GM19372 (cell line): Measurements from ENCODE around the gene E4F1.
"Not testable (repeated sequence)": the region's sequence is repeated elsewhere in the genome, so short reads cannot be mapped to it uniquely, and the experiment has no call there.

Experiments
- ATAC-seq: cut with Tn5 transposase; IDR thresholded peaks from one replicate; pipeline ENCODE4 v1.9.1; 2021; ENCODE audit warnings: mild to moderate bottlenecking, low read depth, moderate library complexity; ENCODE audit not compliant: unreplicated experiment

Gene E4F1

DNA sequence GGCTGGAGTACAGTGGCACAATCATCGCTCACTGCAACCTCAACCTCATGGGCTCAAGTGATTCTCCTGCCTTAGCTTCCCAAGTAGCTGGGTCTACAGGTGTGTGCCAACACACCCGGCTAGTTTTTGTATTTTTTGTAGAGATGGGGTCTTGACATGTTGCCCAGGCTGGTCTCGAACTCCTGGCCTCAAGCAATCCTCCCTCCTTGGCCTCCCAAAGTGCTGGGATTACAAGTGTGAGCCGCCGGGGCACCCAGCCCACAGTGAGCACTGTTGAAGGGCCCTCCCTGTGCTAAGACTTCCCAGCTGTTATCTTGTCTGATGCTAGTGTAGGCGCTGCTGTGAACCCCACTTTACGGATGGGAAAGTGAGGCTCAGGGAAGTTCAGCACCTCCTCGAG, 35.0 kb upstream of the E4F1 start:
- no peak for ATAC-seq

DNA sequence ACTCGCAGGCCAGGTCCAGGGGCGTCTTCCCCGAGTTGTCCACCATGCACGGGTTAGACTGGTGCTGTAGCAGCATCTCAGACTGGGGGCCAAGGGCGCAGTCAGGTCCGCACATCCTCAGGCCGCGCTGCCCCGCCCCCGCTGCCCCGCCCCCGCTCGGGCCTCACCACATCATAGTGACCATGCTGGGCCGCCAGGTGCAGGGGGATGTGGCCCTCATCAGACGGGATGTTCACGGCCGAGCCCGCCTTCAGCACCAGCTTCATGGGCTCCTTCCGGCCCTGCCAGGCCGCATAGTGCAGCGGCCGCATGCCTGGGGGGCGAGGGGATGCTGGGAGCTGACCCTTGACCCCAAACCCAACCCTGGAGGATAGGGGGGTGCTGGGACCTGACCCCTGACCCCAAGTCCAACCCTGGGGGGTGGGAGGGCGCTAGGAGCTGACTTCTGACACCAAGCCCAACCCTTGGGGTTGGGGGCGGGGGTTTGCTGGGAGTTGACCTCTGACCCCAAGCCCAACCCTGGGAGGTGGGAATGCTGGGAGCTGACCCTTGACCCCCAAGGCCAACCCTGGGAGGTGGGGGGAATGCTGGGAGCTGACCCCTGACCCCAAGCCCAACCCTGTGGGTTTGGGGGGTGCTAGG, 34.0 kb upstream of the E4F1 start:
- no peak for ATAC-seq

DNA sequence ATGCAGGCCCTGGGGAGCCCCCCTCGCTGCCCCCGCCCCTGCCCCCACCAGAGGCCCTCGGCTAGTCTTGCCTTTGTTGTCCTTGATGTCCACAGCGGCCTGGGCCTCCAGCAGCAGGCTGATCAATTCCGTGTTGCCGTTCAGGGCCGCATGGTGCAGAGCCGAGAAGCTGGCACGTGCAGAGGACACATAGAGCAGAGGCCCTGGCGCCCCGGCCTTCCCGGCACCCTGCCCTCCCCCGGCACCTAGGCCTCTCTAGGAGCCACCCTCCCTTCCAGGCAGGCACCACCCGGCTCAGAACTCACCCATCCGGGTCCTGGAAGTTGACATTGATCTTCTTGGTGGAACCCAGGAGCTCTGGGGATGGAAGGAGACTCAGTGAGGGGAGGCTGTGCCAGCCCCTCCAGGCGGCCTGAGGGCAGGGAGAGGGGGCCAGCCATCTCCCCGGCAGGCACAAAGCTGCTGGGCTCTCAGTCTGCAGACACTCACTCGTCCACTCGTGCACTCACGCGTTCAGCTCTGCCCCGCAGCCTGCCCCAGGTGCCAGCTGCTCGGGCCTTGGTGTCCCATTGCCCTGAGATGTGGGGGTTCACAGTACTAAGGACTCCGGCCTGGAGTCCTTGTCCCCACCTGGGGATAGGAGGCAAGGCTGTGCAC, 33.3 kb upstream of the E4F1 start:
- no peak for ATAC-seq

DNA sequence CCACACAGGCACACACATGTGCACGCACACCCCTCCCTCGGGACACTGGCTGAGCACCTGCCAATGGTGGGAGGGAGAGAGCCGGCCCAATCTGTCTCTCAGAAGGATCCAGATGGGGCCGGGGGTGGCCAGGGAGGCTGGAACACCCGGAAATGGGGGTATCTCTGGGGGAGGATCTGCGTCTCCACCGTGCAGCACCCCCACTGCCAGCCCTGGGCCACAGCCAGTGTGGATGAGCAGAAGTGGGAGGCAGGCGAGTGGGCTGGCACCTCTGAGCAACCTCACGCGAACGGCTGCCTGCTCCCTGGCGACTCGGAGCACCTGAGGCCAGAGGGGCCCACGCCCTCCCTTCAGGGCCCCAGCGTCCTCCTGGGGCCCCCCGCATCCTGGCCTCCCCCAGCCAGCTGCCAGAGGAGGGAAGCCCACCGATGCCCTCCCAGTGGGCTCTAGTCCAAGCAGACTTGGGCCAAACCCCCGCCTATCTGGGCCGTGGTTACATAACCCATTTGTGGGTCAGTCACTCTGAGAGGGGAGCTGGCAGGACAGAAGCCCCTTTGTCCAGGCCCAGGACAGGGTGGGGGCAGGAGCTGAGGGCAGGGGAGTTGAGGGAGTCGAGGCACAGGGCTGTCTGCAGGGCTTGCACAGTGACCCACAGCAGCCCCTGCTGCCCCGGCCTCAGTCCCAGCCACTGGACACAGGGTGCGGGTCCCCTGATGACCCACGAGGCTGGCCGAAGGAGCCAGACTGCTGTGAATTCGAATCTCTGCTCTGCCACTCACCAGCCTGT, 32.5 kb upstream of the E4F1 start:
- ATAC-seq, result no peak

DNA sequence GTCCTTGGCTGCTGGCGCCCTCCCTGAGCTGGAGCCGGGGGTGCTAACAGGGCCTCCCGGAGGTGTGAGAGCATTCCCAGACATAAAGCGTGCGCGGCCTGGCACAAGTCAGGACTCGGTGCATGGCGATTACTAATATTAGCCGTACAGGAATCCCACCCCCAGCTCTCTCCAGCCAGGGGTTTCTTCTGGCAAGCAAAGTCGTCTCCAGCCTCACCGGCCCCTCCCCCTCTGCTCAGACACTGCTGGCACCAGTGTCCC, 32.0 kb upstream of the E4F1 start:
- no peak for ATAC-seq

DNA sequence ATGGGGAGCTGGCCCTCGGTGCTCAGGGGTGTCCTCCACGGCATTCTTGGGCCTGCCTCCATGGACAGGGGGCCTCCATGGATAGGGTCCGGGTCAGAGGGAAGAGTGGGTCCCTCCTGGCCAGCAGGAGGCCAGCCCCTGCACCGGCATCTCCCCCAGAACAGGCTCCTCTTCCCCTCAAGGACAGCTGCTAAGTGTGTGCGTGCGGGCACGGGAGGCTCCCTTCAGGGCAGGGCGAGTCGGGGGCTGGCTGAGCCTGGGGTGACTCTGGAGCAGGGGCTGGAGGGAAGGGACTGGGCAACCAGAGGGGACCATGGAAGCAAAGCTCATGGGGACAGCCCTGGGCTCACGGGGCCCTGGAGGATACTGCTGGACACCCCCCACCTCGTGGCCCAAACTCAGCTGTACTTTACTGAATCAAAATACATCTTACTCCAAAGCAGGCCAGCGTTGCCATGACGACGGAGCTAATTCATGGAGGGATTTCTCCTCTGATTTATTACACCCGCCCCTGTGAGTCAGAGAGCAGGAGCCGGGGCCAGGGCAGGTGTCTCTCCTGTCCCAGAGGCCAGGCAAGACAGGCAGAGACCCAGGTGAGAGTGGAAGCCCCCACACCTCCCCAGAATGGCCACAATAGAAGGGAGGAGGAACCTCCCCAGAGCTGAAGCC, 29.1 kb upstream of the E4F1 start:
- no peak for ATAC-seq

DNA sequence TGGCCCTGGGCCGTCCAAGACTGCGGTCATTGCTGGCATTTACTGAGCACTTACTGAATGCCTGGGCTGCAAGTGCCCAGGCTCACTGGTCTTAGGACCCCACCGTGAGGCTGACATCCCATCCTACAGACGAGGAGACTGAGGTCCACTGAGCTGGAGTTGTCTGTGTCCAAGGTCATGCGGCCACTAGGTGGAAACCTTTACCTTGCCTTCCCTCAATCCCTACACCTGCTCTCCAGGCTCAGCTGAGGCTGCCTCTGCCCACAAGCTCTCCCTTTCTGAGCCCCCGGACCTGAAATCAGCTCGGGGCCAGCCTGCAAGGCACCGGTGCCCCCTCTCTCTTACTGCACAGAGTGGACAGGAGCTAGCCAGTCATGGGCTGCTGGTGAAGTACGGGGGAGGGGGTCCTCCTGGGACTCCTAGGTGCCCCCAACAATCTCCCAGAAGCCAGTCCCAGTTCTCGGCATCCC, 28.5 kb upstream of the E4F1 start:
- no peak for ATAC-seq

DNA sequence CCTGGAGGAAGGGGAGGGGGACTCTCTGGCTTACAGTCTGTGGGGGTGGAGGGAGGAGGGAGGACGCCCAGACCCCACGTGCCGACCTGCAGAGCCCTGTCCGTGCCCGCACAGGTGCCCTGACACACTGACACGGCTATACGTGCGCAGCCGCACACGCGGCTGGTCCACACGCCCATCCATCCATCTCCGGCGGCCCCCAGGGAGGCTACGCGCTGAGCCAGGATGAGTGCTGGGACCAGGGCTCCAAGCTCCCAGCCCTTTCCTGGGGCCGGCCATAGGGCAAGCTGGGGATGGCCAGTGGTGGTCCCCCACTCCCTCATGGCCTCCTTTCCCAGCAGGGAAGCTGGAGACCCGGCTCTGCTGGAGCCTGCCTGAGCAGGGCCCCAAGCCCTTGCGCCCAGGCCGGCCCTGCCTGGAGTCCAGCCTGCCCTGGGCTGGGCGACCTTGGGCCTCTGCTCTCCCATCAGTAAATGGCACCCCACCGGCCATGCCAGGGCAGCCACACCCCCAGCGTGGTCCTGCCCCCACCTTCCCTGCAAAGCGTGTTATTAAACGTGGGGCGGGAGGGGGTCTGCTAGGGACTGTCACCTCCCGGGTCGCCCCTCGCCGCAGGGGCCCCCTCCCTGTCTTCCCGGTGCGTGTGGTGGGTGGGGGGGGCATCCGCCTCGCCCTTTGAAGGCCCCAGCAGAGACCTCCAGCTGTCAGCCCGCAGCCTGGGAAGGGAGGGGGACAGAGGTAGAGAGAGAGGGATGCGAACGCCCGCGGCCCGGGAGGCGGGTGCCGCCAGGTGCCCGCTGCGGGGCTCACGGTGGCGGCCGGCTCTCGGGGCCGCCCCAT, 27.8 kb upstream of the E4F1 start:
- no peak for ATAC-seq

DNA sequence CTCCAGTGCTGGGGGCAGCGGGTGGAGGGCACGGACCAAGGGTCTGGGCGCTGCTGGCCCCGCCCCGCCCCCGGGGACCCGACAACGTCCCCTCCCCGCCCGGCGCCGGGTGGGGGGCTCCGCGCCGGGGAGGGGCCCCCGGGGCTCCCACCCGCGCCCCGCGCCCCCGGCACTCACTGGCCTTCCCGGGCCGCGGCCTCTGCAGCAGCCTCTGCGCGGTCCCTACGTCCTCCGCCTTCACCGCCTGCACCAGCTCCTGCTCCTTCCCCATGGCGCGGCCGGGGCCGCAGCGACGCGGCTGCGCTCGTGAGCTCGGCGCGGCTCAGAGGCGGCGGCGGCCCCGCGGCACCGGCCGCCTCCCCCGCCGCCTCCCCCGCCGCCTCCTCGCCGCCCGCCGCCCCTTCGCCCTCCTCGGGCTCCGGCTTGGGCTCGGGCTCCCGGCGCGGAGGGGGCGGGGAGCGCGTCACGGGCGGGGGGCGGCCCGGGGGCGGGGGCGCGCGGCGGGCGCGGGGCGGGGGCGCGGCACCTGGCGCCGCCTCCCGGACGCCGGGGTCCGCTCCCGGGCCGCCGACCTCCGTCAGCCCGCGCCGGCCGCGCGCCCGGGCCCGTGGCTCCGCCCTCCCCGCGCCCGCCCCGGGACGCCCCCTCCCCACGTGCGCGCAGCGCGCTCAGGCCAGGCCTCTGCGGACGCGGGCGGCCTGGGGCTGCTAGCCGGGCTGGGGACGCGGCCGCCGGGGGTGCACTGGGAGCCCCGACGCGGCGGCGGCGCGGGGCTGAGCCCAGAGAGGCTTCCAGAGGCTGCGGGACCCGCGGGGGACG, 27.0 kb upstream of the E4F1 start, which contains the start of gene CASKIN1:
CASKIN1 (minus strand) TSS at position 444 of the 819 bp plus-strand sequence; CDS start at position 271, 173 bp downstream.
- ATAC-seq, result no peak

DNA sequence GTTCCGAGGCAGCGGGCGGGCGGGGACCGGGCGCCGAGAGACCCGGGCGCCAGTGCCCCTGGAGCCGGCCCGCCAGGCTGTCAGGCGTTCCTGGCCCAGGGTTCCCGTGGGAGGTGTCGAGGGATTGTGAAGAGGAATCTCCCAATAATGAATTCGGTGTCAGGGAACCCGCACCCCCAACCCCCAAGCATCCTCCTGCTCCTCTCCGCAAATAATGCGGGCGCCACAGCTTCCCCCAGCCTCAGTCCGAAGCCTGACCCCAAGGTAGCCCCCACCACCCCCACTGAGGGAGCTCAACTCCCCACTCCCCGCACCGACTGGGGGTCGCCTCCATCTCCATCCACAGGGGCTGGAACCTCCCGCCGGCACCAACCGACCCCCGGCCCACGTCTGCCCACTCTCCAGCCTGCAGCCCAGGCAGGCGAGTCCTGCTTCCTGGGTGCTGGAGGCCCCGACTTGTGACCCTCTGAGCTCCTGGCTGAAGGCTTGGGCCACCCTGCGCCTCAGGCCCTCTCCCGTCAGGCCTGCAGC, 26.3 kb upstream of the E4F1 start:
- no peak for ATAC-seq

DNA sequence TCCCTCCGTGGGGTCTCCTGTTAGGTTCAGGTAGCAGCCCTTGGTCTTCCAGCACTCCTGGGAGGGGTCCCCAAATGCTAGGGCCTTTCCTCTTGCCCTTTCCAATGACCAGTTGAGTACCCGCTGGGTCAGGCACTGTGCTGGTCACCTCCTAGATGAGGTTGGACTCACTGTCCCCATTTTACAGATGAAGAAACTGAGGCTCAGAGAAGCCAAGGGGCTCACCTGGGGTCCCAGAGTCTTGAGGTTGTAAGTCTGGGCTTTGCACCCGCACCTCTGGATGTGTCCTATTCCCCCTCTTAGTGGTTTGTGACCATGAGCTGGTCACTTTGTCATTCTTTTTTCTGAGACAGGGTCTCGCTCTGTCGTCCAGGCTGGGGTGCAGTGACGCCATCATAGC, 25.6 kb upstream of the E4F1 start:
- ATAC-seq, result no peak

DNA sequence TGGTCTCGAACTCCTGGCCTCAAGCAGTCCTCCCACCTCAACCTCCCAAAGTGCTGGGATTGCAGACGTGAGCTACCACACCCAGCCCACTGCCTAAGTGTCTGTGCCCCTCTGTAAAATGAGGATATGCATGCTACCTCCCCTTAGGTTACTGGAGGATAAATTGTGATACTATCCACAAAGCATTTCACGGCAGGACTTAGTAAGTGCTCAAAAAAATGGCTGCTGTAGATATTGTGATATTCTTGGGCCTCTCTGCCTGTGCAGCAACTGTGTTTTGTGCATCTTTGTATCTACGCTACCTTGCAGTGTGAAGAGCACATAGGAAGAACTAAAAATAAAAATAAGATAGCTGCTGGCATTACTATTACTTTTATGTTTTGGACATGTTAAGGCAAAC, 25.1 kb upstream of the E4F1 start:
- no peak for ATAC-seq

DNA sequence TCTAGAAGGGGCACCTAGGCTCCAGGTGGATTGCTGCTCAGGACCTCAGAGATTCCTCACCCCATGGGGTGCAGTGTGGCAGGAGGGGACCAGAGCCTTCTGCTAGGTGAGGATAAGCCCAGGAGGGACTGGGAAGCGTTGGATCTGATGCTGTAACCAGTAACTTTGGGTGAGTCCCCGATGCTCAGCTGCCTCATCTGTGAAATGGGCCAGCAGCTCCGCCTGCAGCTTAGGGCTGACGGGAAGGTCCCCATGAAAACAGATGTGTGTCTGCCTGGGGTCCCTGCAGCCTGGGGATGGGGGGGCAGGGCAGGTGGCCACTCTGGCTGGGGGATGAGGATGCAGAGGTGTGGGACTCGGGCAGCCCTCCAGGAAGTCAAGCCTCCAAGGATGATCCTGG, 24.3 kb upstream of the E4F1 start:
- ATAC-seq, result no peak

DNA sequence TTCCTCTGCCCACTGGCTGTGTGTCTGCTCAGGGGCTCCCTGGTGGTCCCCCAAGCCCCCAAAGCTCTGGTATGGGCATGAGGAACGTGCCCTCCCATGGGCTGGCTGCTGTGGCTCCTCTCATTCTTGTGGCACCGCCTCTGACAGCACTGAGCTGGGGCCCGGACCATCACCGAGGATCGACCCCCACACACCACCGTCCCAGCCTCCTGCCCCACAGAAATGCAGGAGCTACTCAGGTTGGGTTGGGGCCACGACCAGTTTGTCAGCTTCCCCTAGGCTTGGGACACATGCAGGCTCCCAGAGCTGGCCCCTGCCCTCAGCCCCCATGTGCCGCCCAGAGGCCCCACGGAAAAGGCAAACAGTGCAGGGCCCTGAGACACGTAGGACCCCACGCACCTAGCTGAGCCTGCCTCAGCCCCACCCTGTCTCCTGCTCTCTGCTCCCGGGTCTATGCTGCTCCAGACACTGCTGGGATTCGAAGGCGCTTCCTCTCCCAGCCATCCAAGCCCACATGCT, 23.7 kb upstream of the E4F1 start:
- no peak for ATAC-seq

DNA sequence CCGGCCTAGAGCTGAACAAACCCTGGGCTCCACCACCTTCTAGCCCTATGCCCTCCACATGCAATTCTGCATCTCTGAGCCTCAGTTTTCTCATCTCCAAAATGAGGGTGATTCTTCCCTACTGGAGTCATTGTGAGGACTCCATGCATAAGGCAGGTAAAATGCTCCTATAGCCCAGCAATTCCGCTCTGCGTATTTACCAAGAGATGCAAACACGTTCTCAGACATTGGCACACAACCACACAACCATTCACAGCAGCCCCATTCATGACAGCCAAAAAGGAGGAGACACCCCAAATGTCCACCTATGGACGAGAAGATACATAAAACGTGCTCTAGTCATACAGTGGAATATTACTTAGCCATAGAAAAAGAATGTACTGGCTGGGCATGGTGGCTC, 23.1 kb upstream of the E4F1 start:
- ATAC-seq, result no peak

DNA sequence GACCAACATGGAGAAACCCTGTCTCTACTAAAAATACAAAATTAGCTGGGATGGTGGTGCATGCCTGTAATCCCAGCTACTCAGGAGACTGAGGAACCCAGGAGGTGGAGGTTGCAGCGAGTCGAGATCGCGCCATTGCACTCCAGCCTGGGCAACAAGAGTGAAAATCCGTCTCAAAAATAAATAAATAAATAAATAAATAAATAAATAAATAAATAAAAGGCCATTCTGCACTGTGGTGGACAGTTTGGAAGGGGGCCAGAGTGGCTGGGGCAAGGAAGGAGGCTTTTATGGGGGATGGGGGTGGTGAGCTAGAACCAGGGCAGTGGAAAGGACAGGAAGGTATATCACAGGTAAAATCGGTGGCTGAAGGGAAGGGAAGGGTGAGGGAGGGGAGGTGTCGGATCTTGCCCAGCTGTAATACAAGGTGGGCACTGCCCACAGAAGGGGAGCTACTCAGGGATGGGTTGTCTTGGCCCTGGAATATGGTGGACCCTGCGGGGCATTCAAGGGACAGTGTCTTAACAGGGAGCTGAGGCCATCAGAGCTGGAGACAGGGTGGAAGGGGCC, 20.2 kb upstream of the E4F1 start:
- not testable (repeated sequence) for ATAC-seq

DNA sequence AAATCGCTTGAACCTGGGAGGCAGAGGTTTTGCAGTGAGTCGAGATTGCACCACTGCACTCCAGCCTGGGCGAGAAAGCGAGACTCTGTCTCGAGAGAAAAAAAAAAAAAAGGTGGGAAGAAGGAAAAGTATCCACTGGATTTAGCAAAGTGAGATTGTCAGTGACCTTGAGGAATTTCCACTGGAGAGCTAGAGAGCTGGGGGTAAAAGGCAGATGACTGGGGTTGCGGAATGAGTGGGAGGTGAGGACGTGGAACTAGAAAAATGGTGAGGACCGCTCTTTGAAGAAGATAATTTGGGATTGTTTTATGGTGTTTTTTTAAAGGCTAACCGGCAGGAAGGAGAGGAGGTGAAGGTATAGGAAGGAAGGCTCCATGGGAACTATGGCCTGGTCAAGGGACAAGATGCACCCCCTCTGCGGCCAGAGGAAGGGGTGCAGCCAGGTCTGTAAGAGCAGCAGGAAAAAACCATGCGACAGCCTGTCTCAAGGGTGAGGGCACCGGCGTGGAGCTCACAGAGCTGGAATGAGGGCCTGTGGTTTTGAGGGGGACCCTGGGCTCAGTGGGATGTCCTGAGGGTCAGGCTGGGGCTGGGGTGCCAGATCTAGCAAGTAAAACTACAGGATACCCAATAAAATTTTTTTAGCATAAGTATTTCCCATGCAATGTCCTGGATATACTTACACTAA, 18.8 kb upstream of the E4F1 start:
- no peak for ATAC-seq
